Endothelial cell of umbilical vein (primary cell): ENCODE data around the gene PRR16. TPM values are rescaled to one million over a fixed set of nuclear protein-coding genes. Genes with fewer than 3 reads are reported as not detected.
"Not testable (repeated sequence)": the region's sequence is repeated elsewhere in the genome, so short reads cannot be mapped to it uniquely, and the experiment has no call there.

Experiments used
- BruUV-seq: library from RNA; stranded (reverse); fragments of 400-500 nt; replicated peaks from 2 replicates; lab custom pipeline; 2021; lab: Mats Ljungman, UMichigan
- CTCF ChIA-PET: fragments of 300-600, 350-600 bp; sonication (Branson Sonifier 250); formaldehyde crosslinking; loops from one replicate; lab custom pipeline; 2021; ENCODE audit warnings: antibody characterized with exemption, inconsistent platforms; lab: Charles Lee
- POLR2A ChIA-PET: fragments of 300-600, 350-600 bp; sonication (Branson Sonifier 250); formaldehyde crosslinking; loops from one replicate; lab custom pipeline; 2021; ENCODE audit warnings: antibody characterized with exemption, inconsistent platforms; lab: Charles Lee
- DNase-seq: peaks from one replicate; pipeline ENCODE4 v3.0.0-alpha.2; 2011; ENCODE audit warnings: low read depth, low spot score
- FAIRE-seq: peaks from 2 replicates; lab custom pipeline; 2011; peaks lifted over from hg19 to GRCh38; lab: Jason Lieb, UNC
- H2AFZ ChIP-seq: 2 replicates; pipeline ENCODE4 v1.6.0; 2012; ENCODE audit warnings: low read depth, low read length, control low read depth, inconsistent platforms
- H3K27ac ChIP-seq: 2 replicates; pipeline ENCODE4 v1.5.1; 2011; ENCODE audit warnings: low read depth, mild to moderate bottlenecking, control low read depth, low read length, moderate library complexity; ENCODE audit not compliant: insufficient read depth
- H3K27me3 ChIP-seq, 2 experiments: 2 replicates each; pipeline versions ENCODE4 v1.6.0 to v1.6.1; 2011; ENCODE audit warnings: low read length in 2 of 2, mixed read lengths in 1 of 2; ENCODE audit not compliant: control insufficient read depth in 2 of 2, insufficient read depth in 2 of 2
- H3K36me3 ChIP-seq, 2 experiments: 2 replicates in 1 of 2; 3 replicates in 1 of 2; pipeline ENCODE4 v1.5.1; 2011; ENCODE audit warnings: low read length in 2 of 2, mild to moderate bottlenecking in 1 of 2, moderate library complexity in 1 of 2; ENCODE audit not compliant: control insufficient read depth in 2 of 2, insufficient read depth in 2 of 2; ENCODE audit errors: extremely low read depth in 1 of 2
- H3K4me1 ChIP-seq: 3 replicates; pipeline ENCODE4 v1.5.1; 2011; ENCODE audit warnings: mild to moderate bottlenecking, low read length; ENCODE audit not compliant: control insufficient read depth, insufficient read depth; ENCODE audit errors: extremely low read depth
- H3K4me2 ChIP-seq: 2 replicates; pipeline ENCODE4 v1.6.1; 2011; ENCODE audit warnings: low read length, control low read depth, mixed read lengths; ENCODE audit not compliant: insufficient read depth
- H3K4me3 ChIP-seq, 3 experiments: fragments of 200-600 bp in 1 of 3; sonication (generic), shearing (Covaris generic) in 1 of 3; replicated peaks in 1 of 3; 2 replicates each; pipeline ENCODE4 v1.5.1; 2011 to 2016; ENCODE audit warnings: control low read depth in 3 of 3, low read length in 3 of 3, mild to moderate bottlenecking in 2 of 3, inconsistent platforms in 1 of 3, low read depth in 1 of 3, moderate library complexity in 1 of 3; ENCODE audit not compliant: insufficient read depth in 1 of 3
- H3K79me2 ChIP-seq: 2 replicates; pipeline ENCODE4 v1.6.0; 2012; ENCODE audit warnings: low read length, inconsistent platforms; ENCODE audit not compliant: control insufficient read depth, insufficient read depth
- H3K9ac ChIP-seq: replicated peaks from 2 replicates; pipeline ENCODE3; 2011; ENCODE audit warnings: low read length, control low read depth; ENCODE audit not compliant: insufficient read depth; ENCODE audit errors: extremely low read depth
- H3K9me1 ChIP-seq: replicated peaks from 3 replicates; pipeline ENCODE4 v1.6.0; 2011; ENCODE audit warnings: mild to moderate bottlenecking, low read length; ENCODE audit not compliant: control insufficient read depth, insufficient read depth; ENCODE audit errors: extremely low read depth
- H3K9me3 ChIP-seq: replicated peaks from 2 replicates; pipeline ENCODE4 v1.5.1; 2012; ENCODE audit warnings: low read length, inconsistent platforms; ENCODE audit not compliant: control insufficient read depth, insufficient read depth
- H4K20me1 ChIP-seq: replicated peaks from 2 replicates; pipeline ENCODE3; 2011; ENCODE audit warnings: mild to moderate bottlenecking, low read length; ENCODE audit not compliant: control insufficient read depth, insufficient read depth; ENCODE audit errors: extremely low read depth
- POLR2AphosphoS5 ChIP-seq: IDR thresholded peaks from 2 replicates; pipeline ENCODE4 v1.6.1; 2012; ENCODE audit warnings: low read depth, mild to moderate bottlenecking, control low read depth, low read length, moderate library complexity; ENCODE audit not compliant: insufficient read depth
- dilution Hi-C: fragments of 300-500 bp; cut with MboI; formaldehyde crosslinking; loops from one replicate; pipeline ENCODE4 v1.15.0; 2019; ENCODE audit warnings: low sequenced_read_pairs; ENCODE audit not compliant: extremely low pct_ligation_motif_present
- intact Hi-C: fragments of 100-400 bp; cut with micrococcal nuclease; formaldehyde crosslinking; loops from one replicate; pipeline ENCODE4 v1.10.0; 2022
- polyA plus RNA-seq, 4 experiments: library from polyadenylated mRNA; depleted of rRNA in 3 of 4; stranded (reverse) in 3 of 4; unstranded in 1 of 4; fragments of >200 nt; gene quantifications; 2 replicates each; pipeline versions ENCODE4 v1.2.1 to v1.2.3, GENCODE V29; 2011 to 2012; ENCODE audit warnings: missing spikeins in 1 of 4
- total RNA-seq: library from RNA; stranded (reverse); gene quantifications from 2 replicates; pipeline ENCODE4 v1.2.3, GENCODE V29; 2021
- TF ChIP-seq, protein P1 (sequence below), 2 donors: IDR thresholded peaks; 1 replicate in 1 of 2; 2 replicates in 1 of 2; pipeline ENCODE4 v1.5.1; 2011; ENCODE audit warnings: low read length in 2 of 2, mild to moderate bottlenecking in 2 of 2, moderate library complexity in 2 of 2, control low read depth in 1 of 2, inconsistent platforms in 1 of 2, low read depth in 1 of 2; ENCODE audit not compliant: insufficient read depth in 1 of 2; ENCODE audit errors: extremely low read depth in 1 of 2

The PRR16 gene
- total and polyA plus RNA-seq, 2 donors (not counting 3 experiments of a cell fraction or from before 2014, with no cell fraction given) = 0.91 to 1.2 TPM

DNA sequence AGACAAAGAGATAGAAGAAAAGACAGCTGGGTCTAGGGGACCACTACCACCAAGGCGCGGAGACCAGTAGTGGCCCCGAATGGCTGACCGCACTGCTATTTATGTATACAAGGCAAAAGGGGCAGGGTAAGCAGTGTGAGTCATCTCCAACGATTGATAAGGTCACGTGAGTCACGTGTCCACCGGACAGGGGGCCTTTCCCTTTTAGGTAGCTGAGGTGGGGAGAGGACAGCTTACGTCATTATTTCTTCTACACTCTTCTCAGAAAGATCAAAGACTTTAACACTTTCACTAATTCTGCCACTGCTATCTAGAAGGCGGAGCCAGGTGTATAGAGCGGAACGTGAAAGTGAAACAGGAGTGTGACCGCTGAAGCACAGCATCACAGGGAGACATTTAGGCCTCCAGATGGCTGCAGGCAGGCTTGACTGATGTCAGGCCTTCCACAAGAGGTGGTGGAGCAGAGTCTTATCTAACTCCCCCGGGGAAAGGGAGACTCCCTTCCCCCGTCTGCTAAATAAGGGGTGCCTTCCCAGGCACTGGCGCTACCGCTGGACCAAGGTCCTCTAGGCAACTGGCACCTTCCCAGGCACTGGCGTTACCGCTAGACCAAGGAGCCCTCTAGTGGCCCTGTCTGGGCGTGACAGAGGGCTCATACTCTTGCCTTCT is 6.1 kb upstream of the PRR16 start:
- POLR2A ChIA-PET = no interaction called here
- DNase-seq = peak; percentile 52
- peak overlapping the region; percentile 46 for H3K4me2 ChIP-seq
- H3K36me3 ChIP-seq = no peaks in the 10 kb centered on the region
- H3K79me2 ChIP-seq = no peaks in the 10 kb centered on the region
- H3K9me3 ChIP-seq = no peaks in the 10 kb centered on the region
- no peaks in the 10 kb centered on the region for H3K27me3 ChIP-seq
- no peaks in the 10 kb centered on the region for H3K4me1 ChIP-seq
- no peak overlapping the region for H3K27ac ChIP-seq
- no TSS peak for BruUV-seq
- TF ChIP-seq, protein P1, sequence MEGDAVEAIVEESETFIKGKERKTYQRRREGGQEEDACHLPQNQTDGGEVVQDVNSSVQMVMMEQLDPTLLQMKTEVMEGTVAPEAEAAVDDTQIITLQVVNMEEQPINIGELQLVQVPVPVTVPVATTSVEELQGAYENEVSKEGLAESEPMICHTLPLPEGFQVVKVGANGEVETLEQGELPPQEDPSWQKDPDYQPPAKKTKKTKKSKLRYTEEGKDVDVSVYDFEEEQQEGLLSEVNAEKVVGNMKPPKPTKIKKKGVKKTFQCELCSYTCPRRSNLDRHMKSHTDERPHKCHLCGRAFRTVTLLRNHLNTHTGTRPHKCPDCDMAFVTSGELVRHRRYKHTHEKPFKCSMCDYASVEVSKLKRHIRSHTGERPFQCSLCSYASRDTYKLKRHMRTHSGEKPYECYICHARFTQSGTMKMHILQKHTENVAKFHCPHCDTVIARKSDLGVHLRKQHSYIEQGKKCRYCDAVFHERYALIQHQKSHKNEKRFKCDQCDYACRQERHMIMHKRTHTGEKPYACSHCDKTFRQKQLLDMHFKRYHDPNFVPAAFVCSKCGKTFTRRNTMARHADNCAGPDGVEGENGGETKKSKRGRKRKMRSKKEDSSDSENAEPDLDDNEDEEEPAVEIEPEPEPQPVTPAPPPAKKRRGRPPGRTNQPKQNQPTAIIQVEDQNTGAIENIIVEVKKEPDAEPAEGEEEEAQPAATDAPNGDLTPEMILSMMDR (IDR thresholded peaks at IDR 0.05; ENCODE audit: extremely low read depth in 1 of 2, insufficient read depth in 1 of 2, low read depth in 1 of 2, low read length in 2 of 2) = peak; percentile 45 to 64
- TF ChIP-seq POLR2AphosphoS5 = no peak
- peak overlapping the region; percentile 70 for H2AFZ ChIP-seq
- dilution Hi-C loops (no loop called here), intact Hi-C loops (loop anchor here (1.0 kb wide), 2 partner anchors 515 to 987 kb away; no protein-coding TSS in a partner anchor)
- no peak overlapping the region for H3K9ac ChIP-seq
- no peaks in the 10 kb centered on the region for H3K9me1 ChIP-seq
- FAIRE-seq = peak; percentile 44
- CTCF ChIA-PET = interaction anchor here (1.1 to 3.2 kb wide), 12 partner anchors 11 to 1492 kb away, joined by 3 to 23 read pairs (median 5); no protein-coding TSS in a partner anchor
- no peaks in the 10 kb centered on the region for H4K20me1 ChIP-seq
- peak overlapping the region in 1 of 3 experiments; percentile 17 for H3K4me3 ChIP-seq

DNA sequence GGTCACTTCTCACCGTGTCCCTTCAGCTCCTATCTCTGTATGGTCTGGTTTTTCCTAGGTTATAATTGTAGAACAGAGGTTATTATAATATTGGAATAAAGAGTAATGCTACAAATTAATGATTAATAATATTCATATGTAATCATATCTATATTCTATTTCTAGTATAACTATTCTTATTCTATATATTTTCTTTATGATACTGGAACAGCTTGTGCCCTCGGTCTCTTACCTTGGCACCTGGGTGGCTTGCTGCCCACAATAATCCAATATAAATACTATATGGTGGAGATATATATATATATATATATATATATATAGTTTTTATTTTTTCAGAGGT is 5.6 kb upstream of the PRR16 start:
- H4K20me1 ChIP-seq, H2AFZ ChIP-seq, H3K27ac ChIP-seq, H3K4me1 ChIP-seq, FAIRE-seq, H3K9me3 ChIP-seq, POLR2A ChIA-PET, H3K79me2 ChIP-seq, BruUV-seq, dilution Hi-C loops, H3K36me3 ChIP-seq, DNase-seq, H3K4me2 ChIP-seq, H3K27me3 ChIP-seq, H3K9ac ChIP-seq, H3K9me1 ChIP-seq, H3K4me3 ChIP-seq: not testable (repeated sequence)
- intact Hi-C loops = loop anchor here (1.0 kb wide), 2 partner anchors 515 to 987 kb away; no protein-coding TSS in a partner anchor
- CTCF ChIA-PET = interaction anchor here (1.1 to 3.2 kb wide), 11 partner anchors 12 to 1492 kb away, joined by 3 to 23 read pairs (median 5); no protein-coding TSS in a partner anchor
